K562 (cell line): Measurements from ENCODE around the gene ZBTB24. TPM values are rescaled to one million over a fixed set of nuclear protein-coding genes. Genes with fewer than 3 reads are reported as not detected.

Experiments
- ASH1L ChIP-seq: fragments of 450-650 bp; IDR thresholded peaks from 2 replicates; pipeline ENCODE4 v1.6.1; 2018; ENCODE audit warnings: borderline replicate concordance, mild to moderate bottlenecking, low read depth; ENCODE audit not compliant: partially characterized antibody
- CBX1 ChIP-seq: sonication (generic); IDR thresholded peaks from 2 replicates; pipeline ENCODE4 v1.6.1; 2016; ENCODE audit warnings: antibody characterized with exemption, low read depth, mild to moderate bottlenecking
- ILF3 ChIP-seq: fragments of 450-650 bp; IDR thresholded peaks from 2 replicates; pipeline ENCODE4 v1.6.1; 2018; ENCODE audit warnings: antibody characterized with exemption, mild to moderate bottlenecking, moderate library complexity, borderline replicate concordance
- KLF16 ChIP-seq: IDR thresholded peaks from 2 replicates; pipeline ENCODE4 v1.6.1; 2016; ENCODE audit warnings: antibody characterized with exemption
- MNT ChIP-seq, 2 experiments: fragments of 450-650 bp; conservative IDR thresholded peaks; 2 replicates each; pipeline ENCODE4 v1.6.1; 2017; ENCODE audit warnings: mild to moderate bottlenecking in 2 of 2, moderate library complexity in 2 of 2
- NFIC ChIP-seq: fragments of 450-650 bp; IDR thresholded peaks from 2 replicates; pipeline ENCODE4 v1.6.1; 2017; ENCODE audit warnings: mild to moderate bottlenecking, inconsistent platforms
- REST ChIP-seq, 2 experiments: fragments of 450-650 bp; formaldehyde crosslinking in 1 of 2; IDR thresholded peaks; 2 replicates each; pipeline versions ENCODE4 v1.4.0 to v1.6.1; 2014 to 2020; ENCODE audit warnings: mild to moderate bottlenecking in 2 of 2, borderline replicate concordance in 1 of 2, low read depth in 1 of 2
- TFAP4 ChIP-seq: sonication (generic); formaldehyde crosslinking; IDR thresholded peaks from 2 replicates; pipeline ENCODE4 v1.8.0; 2022; ENCODE audit warnings: missing genetic modification reagents, mild to moderate bottlenecking, moderate library complexity, borderline replicate concordance
- UBTF ChIP-seq, 2 experiments: IDR thresholded peaks; 2 replicates each; pipeline ENCODE4 v1.6.1; 2012; ENCODE audit warnings: improper control_type of control experiment in 2 of 2, low read depth in 2 of 2, low read length in 2 of 2, borderline replicate concordance in 1 of 2
- ZFX ChIP-seq: sonication (generic); formaldehyde crosslinking; IDR thresholded peaks from 2 replicates; pipeline ENCODE4 v1.8.0; 2022; ENCODE audit warnings: mild to moderate bottlenecking, missing genetic modification reagents, moderate library complexity
- ZNF347 ChIP-seq: fragments of 450-650 bp; formaldehyde crosslinking; IDR thresholded peaks from 2 replicates; pipeline ENCODE4 v1.4.0; 2020; ENCODE audit warnings: low read depth, mild to moderate bottlenecking, moderate library complexity
- ZNF512 ChIP-seq: IDR thresholded peaks from 2 replicates; pipeline ENCODE4 v1.6.1; 2016; ENCODE audit warnings: missing genetic modification characterization, missing compliant biosample characterization
- polyA plus RNA-seq, 8 experiments: library from polyadenylated mRNA; depleted of rRNA in 4 of 8; stranded (reverse) in 5 of 8; unstranded in 3 of 8; fragments of >200 nt; fragmentation: Nextera tagmentation in 2 of 8; fragmentation: Illumina TruSeq in 1 of 8; extraction: Ambion mirVana in 2 of 8; extraction: Trizol in 1 of 8; gene quantifications; 2 replicates each; pipeline versions ENCODE4 v1.2.1 to v1.2.3, GENCODE V29; 2011 to 2014; ENCODE audit warnings: inconsistent platforms in 1 of 8, missing spikeins in 1 of 8
- total RNA-seq, 7 experiments: library from RNA; depleted of rRNA in 6 of 7; stranded (reverse); fragments of >200 nt in 6 of 7; fragmentation: Illumina TruSeq in 2 of 7; extraction: Trizol in 2 of 7; gene quantifications; 2 replicates each; pipeline versions ENCODE4 v1.2.1 to v1.2.3, GENCODE V29; 2011 to 2021; ENCODE audit warnings: low replicate concordance in 1 of 7

The ZBTB24 gene
- total and polyA plus RNA-seq, 9 of the 15 experiments (the other 6 are each of a cell fraction or from before 2014, with no cell fraction given): 2.0 to 16.7 (median 8.3) TPM

GRCh38 chr6:109456111-109456583, 26.9 kb downstream of the ZBTB24 start (continued):
- TF ChIP-seq REST (IDR thresholded peaks at IDR 0.05; ENCODE audit: borderline replicate concordance) (no peak), REST (CRISPR knock-in tag; IDR thresholded peaks at IDR 0.05; ENCODE audit: low read depth) (0 out of 2 replicates have a peak, but pooled peaks have one; percentile 52), ZNF347 (no peak), TFAP4 (CRISPR knock-in tag) (peak; percentile 9; the same call in 1 of the 2 replicates), MNT (conservative IDR thresholded peaks at IDR 0.05) (peak in 1 of 2 experiments; percentile 5; a peak in 1 of 4 replicates), ZNF512 (tag) (no peak), KLF16 (no peak), NFIC (peak; percentile 78), ILF3 (no peak), ZFX (CRISPR knock-in tag) (peak; percentile 92), CBX1 (no peak), UBTF (IDR thresholded peaks at IDR 0.05; ENCODE audit: borderline replicate concordance in 1 of 2, low read depth in 2 of 2, low read length in 2 of 2) (0 out of 4 replicates have a peak, but pooled peaks of 1 of the 2 experiments have one; percentile 13), ASH1L (no peak)
